HepG2 (cell line): ENCODE measurements around the gene LAMC1. TPM values are rescaled to one million over a fixed set of nuclear protein-coding genes. Genes with fewer than 3 reads are reported as not detected.
A peak's percentile ranks its signal among the peaks of the same experiment; 100 is the strongest.

Experiments used
- ARID4A ChIP-seq: sonication (generic); formaldehyde crosslinking; IDR thresholded peaks from 2 replicates; pipeline ENCODE4 v1.5.0; 2020; ENCODE audit warnings: mild to moderate bottlenecking, missing genetic modification reagents, borderline replicate concordance
- BRF2 ChIP-seq: sonication (generic); formaldehyde crosslinking; IDR thresholded peaks from 2 replicates; pipeline ENCODE4 v1.8.1; 2022; ENCODE audit warnings: mild to moderate bottlenecking, missing genetic modification reagents
- CREBL2 ChIP-seq: sonication (generic); formaldehyde crosslinking; IDR thresholded peaks from 2 replicates; pipeline ENCODE4 v1.8.1; 2023; ENCODE audit warnings: missing genetic modification reagents, mild to moderate bottlenecking, borderline replicate concordance
- DRAP1 ChIP-seq: IDR thresholded peaks from 2 replicates; pipeline ENCODE4 v1.6.1; 2016; ENCODE audit warnings: missing genetic modification reagents, missing compliant biosample characterization
- GATAD1 ChIP-seq: IDR thresholded peaks from 2 replicates; pipeline ENCODE4 v1.6.1; 2016; ENCODE audit warnings: missing genetic modification reagents, missing compliant biosample characterization
- GPBP1L1 ChIP-seq: sonication (generic); formaldehyde crosslinking; IDR thresholded peaks from 2 replicates; pipeline ENCODE4 v1.5.0; 2020; ENCODE audit warnings: mild to moderate bottlenecking, missing genetic modification reagents
- KMT2B ChIP-seq: IDR thresholded peaks from 2 replicates; pipeline ENCODE4 v1.6.1; 2016; ENCODE audit warnings: missing genetic modification reagents, missing compliant biosample characterization
- PAWR ChIP-seq: sonication (generic); formaldehyde crosslinking; IDR thresholded peaks from 2 replicates; pipeline ENCODE4 v1.4.0; 2020; ENCODE audit warnings: missing genetic modification reagents, mild to moderate bottlenecking, borderline replicate concordance
- POGZ ChIP-seq: sonication (generic); formaldehyde crosslinking; IDR thresholded peaks from 2 replicates; pipeline ENCODE4 v1.4.0; 2020; ENCODE audit warnings: mild to moderate bottlenecking, missing genetic modification reagents
- SNAPC2 ChIP-seq: sonication (generic); formaldehyde crosslinking; IDR thresholded peaks from 2 replicates; pipeline ENCODE4 v1.8.1; 2022; ENCODE audit warnings: mild to moderate bottlenecking, missing genetic modification reagents
- STAG1 ChIP-seq: sonication (generic); formaldehyde crosslinking; IDR thresholded peaks from 2 replicates; pipeline ENCODE4 v1.4.0; 2020; ENCODE audit warnings: missing genetic modification reagents
- TSC22D2 ChIP-seq: sonication (generic); formaldehyde crosslinking; IDR thresholded peaks from 2 replicates; pipeline ENCODE4 v1.5.1; 2020; ENCODE audit warnings: missing genetic modification reagents, mild to moderate bottlenecking, borderline replicate concordance
- ZBTB42 ChIP-seq: sonication (generic); formaldehyde crosslinking; IDR thresholded peaks from 2 replicates; pipeline ENCODE4 v1.5.0; 2020; ENCODE audit warnings: mild to moderate bottlenecking, missing genetic modification reagents
- ZMAT3 ChIP-seq: sonication (generic); formaldehyde crosslinking; conservative IDR thresholded peaks from 2 replicates; pipeline ENCODE4 v1.7.0; 2021; ENCODE audit warnings: missing genetic modification reagents
- ZNF563 ChIP-seq: sonication (generic); formaldehyde crosslinking; IDR thresholded peaks from 2 replicates; pipeline ENCODE4 v1.8.0; 2022; ENCODE audit warnings: mild to moderate bottlenecking, moderate library complexity, missing genetic modification reagents
- polyA plus RNA-seq, 8 experiments: library from polyadenylated mRNA; depleted of rRNA in 3 of 8; stranded (reverse) in 7 of 8; unstranded in 1 of 8; fragments of >200 nt; fragmentation: Illumina TruSeq in 4 of 8; extraction: Trizol in 4 of 8; gene quantifications; 2 replicates each; pipeline versions ENCODE4 v1.2.1 to v1.2.3, GENCODE V29; 2011 to 2016; ENCODE audit warnings: low read depth in 4 of 8, missing spikeins in 1 of 8, mixed read lengths in 1 of 8; ENCODE audit not compliant: insufficient read depth in 1 of 8
- total RNA-seq, 5 experiments: library from RNA; depleted of rRNA; stranded (reverse); fragments of >200 nt; fragmentation: Illumina TruSeq; extraction: Trizol; gene quantifications; 2 replicates each; pipeline ENCODE4 v1.2.3, GENCODE V29; 2016; ENCODE audit warnings: low read depth in 1 of 5

Gene LAMC1
- total and polyA plus RNA-seq, 2 of the 13 experiments (the other 11 are each of a cell fraction or from before 2014, with no cell fraction given): 58.5 to 137 TPM

- TF ChIP-seq STAG1 (CRISPR knock-in tag) (peak; percentile 65), BRF2 (CRISPR knock-in tag) (no peak; the same call in 1 of the 2 replicates), CREBL2 (CRISPR knock-in tag) (no peak), DRAP1 (CRISPR knock-in tag) (peak; percentile 37; the same call in 1 of the 2 replicates), TSC22D2 (CRISPR knock-in tag) (peak; percentile 58; the same call in 1 of the 2 replicates), GPBP1L1 (no peak), SNAPC2 (CRISPR knock-in tag) (no peak), ARID4A (CRISPR knock-in tag) (peak; percentile 81; the same call in 1 of the 2 replicates), POGZ (CRISPR knock-in tag) (peak; percentile 71), PAWR (CRISPR knock-in tag) (no peak), ZMAT3 (CRISPR knock-in tag) (no peak; the same call in 1 of the 2 replicates), GATAD1 (peak; percentile 53; the same call in 1 of the 2 replicates), KMT2B (CRISPR knock-in tag) (peak; percentile 82), ZBTB42 (0 out of 2 replicates have a peak, but pooled peaks have one; percentile 48), ZNF563 (CRISPR knock-in tag) (0 out of 2 replicates have a peak, but pooled peaks have one; percentile 40)
Measured at GRCh38 chr1:183023601-183024316, 539 bp downstream of the LAMC1 start (continued).
